Fibroblast of pulmonary artery (primary cell): ENCODE measurements around the gene SCARB2.

Experiments
- DNase-seq: peaks from one replicate; pipeline ENCODE4 v3.0.0-alpha.2; 2010; ENCODE audit warnings: low read depth
- H3K4me3 ChIP-seq: replicated peaks from 2 replicates; pipeline ENCODE4 v1.5.1; 2011; ENCODE audit warnings: low read depth, mild to moderate bottlenecking, control low read depth, low read length, moderate library complexity
- TF ChIP-seq, protein P1 (sequence below): IDR thresholded peaks from 2 replicates; pipeline ENCODE4 v1.5.1; 2011; ENCODE audit warnings: mild to moderate bottlenecking, control low read depth, low read length, inconsistent platforms; ENCODE audit errors: missing control alignments

The SCARB2 gene

DNA sequence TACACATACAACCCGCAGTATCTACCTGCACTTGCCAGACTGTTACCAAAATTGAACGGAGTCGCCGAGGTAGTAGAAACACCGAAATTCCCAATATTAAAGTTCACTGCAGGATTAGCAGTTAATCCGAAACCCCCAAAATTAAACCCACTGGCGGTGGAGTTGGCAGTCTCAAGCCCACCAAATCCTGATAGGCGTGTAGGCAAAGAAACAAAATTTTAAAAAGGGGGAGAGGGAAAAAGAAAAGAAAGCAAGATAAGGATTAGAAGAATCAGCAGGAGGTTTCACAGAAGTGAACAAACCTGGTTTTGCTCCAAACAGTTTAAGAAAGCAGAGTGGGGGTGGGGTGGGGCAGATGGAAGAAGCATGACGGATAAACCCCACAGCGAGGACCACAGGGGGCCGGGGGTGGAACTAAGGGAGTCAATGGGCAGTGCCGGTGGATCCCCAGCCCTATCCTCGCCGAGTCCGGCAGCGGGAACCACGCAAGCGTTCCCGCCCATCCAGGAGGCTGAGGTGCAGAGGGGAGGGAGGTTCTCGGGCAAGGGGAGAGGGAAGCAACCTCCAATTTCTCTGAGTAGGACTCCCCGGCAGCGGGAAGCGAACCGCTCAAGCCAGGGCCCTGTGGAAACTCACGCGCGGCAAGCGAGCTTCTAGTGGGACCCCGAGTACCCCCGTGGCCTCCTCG, 66.0 kb downstream of the SCARB2 start:
- DNase-seq: peak; percentile 78
- peak overlapping the region; percentile 81 for H3K4me3 ChIP-seq
- TF ChIP-seq, protein P1, sequence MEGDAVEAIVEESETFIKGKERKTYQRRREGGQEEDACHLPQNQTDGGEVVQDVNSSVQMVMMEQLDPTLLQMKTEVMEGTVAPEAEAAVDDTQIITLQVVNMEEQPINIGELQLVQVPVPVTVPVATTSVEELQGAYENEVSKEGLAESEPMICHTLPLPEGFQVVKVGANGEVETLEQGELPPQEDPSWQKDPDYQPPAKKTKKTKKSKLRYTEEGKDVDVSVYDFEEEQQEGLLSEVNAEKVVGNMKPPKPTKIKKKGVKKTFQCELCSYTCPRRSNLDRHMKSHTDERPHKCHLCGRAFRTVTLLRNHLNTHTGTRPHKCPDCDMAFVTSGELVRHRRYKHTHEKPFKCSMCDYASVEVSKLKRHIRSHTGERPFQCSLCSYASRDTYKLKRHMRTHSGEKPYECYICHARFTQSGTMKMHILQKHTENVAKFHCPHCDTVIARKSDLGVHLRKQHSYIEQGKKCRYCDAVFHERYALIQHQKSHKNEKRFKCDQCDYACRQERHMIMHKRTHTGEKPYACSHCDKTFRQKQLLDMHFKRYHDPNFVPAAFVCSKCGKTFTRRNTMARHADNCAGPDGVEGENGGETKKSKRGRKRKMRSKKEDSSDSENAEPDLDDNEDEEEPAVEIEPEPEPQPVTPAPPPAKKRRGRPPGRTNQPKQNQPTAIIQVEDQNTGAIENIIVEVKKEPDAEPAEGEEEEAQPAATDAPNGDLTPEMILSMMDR: no peak

DNA sequence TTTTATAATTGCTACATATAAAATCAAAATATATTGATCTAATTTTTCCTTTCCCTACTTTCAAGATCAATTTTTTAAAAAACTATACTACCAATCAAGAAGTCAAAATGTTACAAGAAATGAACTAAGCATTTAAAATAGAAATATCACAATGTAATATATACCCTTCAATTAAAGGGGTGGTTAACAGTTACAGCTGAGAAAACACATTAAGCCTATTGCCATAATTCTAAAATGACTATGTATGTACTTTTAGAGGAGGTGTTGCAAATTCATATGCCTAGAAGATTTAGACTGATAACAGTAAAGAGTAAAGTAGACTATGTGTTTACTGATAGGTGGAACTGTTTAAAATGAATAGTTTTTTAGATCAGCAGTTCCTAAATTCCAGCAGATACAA, 69.1 kb downstream of the SCARB2 start:
- TF ChIP-seq, protein P1: no peak
- no peak overlapping the region for H3K4me3 ChIP-seq
- DNase-seq: no peak

DNA sequence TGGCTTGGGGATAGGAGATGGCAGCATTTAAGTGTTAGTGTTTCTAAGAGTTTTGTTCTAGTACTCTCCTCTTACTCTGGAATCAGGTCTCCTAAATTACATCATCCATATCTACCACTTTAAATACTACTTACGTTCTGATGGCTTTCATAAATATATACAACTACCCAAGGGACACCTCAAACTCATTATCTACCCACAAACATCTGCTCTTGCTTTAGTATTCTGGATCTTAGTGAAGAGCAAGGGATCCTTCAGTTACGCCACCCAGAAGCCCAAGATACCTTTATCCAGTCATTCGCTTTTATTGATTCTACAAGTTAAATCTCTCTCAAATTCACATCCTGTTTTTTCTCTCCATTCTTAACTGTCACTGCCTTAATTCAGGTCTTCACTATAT, 72.4 kb downstream of the SCARB2 start:
- no peak for DNase-seq
- no peak overlapping the region for H3K4me3 ChIP-seq
- TF ChIP-seq, protein P1: no peak

DNA sequence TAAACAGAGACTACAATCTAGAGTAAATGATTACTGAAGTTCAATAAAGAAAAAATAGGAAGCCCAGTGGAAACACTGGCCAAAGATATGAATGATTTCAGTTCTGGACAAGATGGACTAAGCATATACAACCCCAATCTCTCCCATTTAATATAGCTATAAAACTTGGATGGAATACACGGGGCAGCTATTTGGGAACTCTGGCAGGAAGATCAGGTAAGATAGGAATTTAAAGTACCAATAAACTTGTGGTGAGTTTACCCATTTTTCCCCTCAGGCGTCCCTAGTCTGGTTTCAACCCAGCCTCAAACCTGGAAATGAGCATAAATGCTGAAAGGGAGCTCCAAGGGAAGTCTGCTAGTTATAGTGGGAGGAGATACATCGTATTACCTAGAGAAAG, 85.9 kb downstream of the SCARB2 start:
- no peak for DNase-seq
- TF ChIP-seq, protein P1: no peak
- no peak overlapping the region for H3K4me3 ChIP-seq

GRCh38 chr4:76125816-76126215, 87.8 kb downstream of the SCARB2 start:
- no peak for DNase-seq
- no peak overlapping the region for H3K4me3 ChIP-seq
- TF ChIP-seq, protein P1: no peak

- TF ChIP-seq, protein P1: no peak
- no peak overlapping the region for H3K4me3 ChIP-seq
- DNase-seq: no peak
These were observed 93.4 kb downstream of the SCARB2 start for GRCh38 chr4:76120199-76120598.

DNA sequence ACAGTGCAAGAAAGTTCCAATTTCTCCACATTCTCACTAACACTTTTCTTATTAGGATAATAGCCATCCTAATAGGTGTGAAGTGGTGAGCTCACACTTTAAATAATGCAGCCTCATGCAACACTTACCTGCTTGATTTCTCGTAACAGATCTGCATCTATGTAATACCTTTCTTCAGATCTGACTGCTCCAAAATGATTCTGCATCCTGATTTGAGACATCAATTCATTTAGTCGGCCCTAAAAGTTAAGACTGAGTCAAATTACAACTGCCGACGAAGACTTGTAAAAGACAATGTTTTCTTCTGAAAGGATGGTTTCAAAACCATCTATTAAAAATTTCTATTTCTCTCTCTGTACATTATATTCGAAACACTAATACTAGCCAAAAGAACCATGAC, 96.1 kb downstream of the SCARB2 start:
- no peak overlapping the region for H3K4me3 ChIP-seq
- TF ChIP-seq, protein P1: no peak
- no peak for DNase-seq
